Activated CD4-positive, CD25-positive, alpha-beta regulatory T cell treated with anti-CD3 and anti-CD28 coated beads, Interleukin-2, amount 50 U/mL, for 16 hours (primary cell): ENCODE measurements around the gene AOPEP.

Experiments used
- DNase-seq: peaks from one replicate; pipeline ENCODE4 v3.0.0-alpha.2; 2020; ENCODE audit warnings: low read depth, low spot score

The AOPEP gene

DNA sequence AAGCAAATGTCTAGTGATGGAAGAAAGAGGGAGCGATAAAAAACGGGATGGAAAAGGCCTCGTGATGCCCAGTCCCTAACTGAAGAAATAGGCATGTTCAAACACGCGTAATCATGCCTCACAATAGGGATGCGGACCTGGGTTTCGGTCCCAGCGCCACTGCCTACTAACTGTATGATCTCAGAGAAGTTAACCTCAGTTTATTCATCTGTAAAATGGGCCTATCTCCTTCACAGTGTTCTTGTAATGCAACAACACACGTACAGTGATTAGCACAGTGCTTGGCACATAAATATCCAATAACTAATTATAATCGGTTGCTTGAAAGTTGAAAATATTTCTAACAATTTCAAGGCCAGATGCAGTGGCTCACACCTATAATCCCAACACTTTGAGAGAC, 409.3 kb downstream of the AOPEP start:
- no peak for DNase-seq
